ENCODE results near the gene URAD.

DNA sequence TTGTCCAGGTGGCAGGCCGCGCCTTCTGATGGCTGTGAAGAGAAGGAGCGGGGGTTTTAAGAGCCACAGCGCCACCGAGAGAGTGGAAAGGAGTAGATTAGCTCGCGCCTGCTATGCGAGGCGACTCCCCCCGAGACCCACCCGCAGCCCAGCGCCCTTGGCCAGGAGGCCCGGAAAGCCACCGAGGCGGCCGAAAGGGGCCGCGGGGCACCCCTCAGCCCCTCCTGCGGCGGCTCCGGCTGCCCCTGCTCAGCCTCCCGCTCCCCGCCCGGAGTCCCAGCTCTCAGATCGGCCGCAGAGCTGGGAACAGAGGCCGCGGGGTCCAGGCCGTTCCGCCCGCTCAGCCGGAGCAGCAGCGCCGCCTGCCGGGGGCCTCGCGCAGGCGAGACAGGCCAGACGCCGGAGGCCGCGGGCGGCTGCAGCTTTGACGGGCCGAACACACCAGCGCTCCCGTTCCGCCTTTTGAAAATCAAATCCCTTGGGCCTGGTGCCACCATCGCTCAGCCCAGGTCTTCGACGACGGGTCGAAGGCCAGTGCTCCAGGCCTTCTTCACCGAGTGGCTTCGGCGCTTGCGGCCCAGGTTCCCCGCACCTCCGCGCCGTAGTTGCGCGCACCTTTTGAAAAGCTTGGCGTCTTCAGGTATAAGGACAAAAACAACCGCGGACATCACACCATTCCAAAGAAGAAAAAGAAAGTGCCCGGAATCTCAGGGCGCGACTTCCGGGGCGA lies 34.7 kb downstream of the URAD start:
- TF ChIP-seq, protein P1, sequence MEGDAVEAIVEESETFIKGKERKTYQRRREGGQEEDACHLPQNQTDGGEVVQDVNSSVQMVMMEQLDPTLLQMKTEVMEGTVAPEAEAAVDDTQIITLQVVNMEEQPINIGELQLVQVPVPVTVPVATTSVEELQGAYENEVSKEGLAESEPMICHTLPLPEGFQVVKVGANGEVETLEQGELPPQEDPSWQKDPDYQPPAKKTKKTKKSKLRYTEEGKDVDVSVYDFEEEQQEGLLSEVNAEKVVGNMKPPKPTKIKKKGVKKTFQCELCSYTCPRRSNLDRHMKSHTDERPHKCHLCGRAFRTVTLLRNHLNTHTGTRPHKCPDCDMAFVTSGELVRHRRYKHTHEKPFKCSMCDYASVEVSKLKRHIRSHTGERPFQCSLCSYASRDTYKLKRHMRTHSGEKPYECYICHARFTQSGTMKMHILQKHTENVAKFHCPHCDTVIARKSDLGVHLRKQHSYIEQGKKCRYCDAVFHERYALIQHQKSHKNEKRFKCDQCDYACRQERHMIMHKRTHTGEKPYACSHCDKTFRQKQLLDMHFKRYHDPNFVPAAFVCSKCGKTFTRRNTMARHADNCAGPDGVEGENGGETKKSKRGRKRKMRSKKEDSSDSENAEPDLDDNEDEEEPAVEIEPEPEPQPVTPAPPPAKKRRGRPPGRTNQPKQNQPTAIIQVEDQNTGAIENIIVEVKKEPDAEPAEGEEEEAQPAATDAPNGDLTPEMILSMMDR (IDR thresholded peaks at IDR 0.05) = peak; percentile 65 to 83 (median 73)
- TF ChIP-seq POLR2A (IDR thresholded peaks at IDR 0.05; ENCODE audit: low read depth) (no peak), POLR2AphosphoS5 (IDR thresholded peaks at IDR 0.05) (no peak), EP300 (IDR thresholded peaks at IDR 0.05) (no peak)
